Small intestine (tissue), 7 donors: ENCODE data around the gene ZFC3H1. TPM values are rescaled to one million over a fixed set of nuclear protein-coding genes. Genes with fewer than 3 reads are reported as not detected.

Experiments
- DNase-seq, 2 donors: peaks; one replicate each; pipeline versions ENCODE4 v3.0.0 to v3.0.0-alpha.2; 2013
- FAIRE-seq: peaks from 2 replicates; lab custom pipeline; 2012; peaks lifted over from hg19 to GRCh38; lab: Jason Lieb, UNC
- H3K27ac ChIP-seq, 3 donors: one replicate each; pipeline ENCODE4 v1.5.1; 2013; ENCODE audit warnings: low read length in 2 of 3, mild to moderate bottlenecking in 2 of 3, control low read depth in 1 of 3, inconsistent platforms in 1 of 3, low read depth in 1 of 3, moderate library complexity in 1 of 3
- H3K27me3 ChIP-seq, 3 donors: one replicate each; pipeline ENCODE4 v1.6.1; 2013; ENCODE audit warnings: low read length in 3 of 3, inconsistent platforms in 1 of 3; ENCODE audit not compliant: control insufficient read depth in 3 of 3, insufficient read depth in 3 of 3
- H3K36me3 ChIP-seq, 3 donors: one replicate each; pipeline ENCODE4 v1.6.1; 2013; ENCODE audit warnings: low read length in 3 of 3, inconsistent platforms in 1 of 3, low read depth in 1 of 3, mild to moderate bottlenecking in 1 of 3, moderate library complexity in 1 of 3; ENCODE audit not compliant: control insufficient read depth in 3 of 3, insufficient read depth in 2 of 3
- H3K4me1 ChIP-seq, 3 donors: one replicate each; pipeline ENCODE4 v1.6.1; 2013; ENCODE audit warnings: low read length in 2 of 3, inconsistent platforms in 1 of 3, low read depth in 1 of 3, mild to moderate bottlenecking in 1 of 3, moderate library complexity in 1 of 3; ENCODE audit not compliant: control insufficient read depth in 3 of 3, insufficient read depth in 2 of 3
- H3K4me3 ChIP-seq, 3 donors: one replicate each; pipeline ENCODE4 v1.5.1; 2013; ENCODE audit warnings: low read length in 3 of 3, control low read depth in 1 of 3, inconsistent platforms in 1 of 3, low read depth in 1 of 3, mild to moderate bottlenecking in 1 of 3, moderate library complexity in 1 of 3
- H3K9me3 ChIP-seq, 2 donors: one replicate each; pipeline ENCODE4 v1.6.1; 2013; ENCODE audit warnings: low read depth in 1 of 2, low read length in 1 of 2; ENCODE audit not compliant: control insufficient read depth in 2 of 2, insufficient read depth in 1 of 2
- WGBS, 3 donors: extraction: QIAGEN DNeasy Blood & Tissue Kit; methylation state at CpG; one replicate each; pipeline ENCODE4 v1.1.7; 2013; 5-methylcytosine and 5-hydroxymethylcytosine counted together
- polyA plus RNA-seq, 4 donors: library from polyadenylated mRNA; stranded (reverse) in 3 of 4; unstranded in 1 of 4; fragments of 200-250 nt in 3 of 4; fragments of 120-200 nt in 1 of 4; gene quantifications; one replicate each; pipeline versions ENCODE4 v1.2.1 to v1.2.3, GENCODE V29; 2013
- donor health status: healthy with polysubstance abuse.
- donor health status: control.
- donor health status: control.
- donor health status: Bipolar disorder and iron deficiency.
- donor health status: healthy.

Gene ZFC3H1
- polyA plus RNA-seq, 4 donors: 10.5 to 74.6 (median 11.3) TPM

DNA sequence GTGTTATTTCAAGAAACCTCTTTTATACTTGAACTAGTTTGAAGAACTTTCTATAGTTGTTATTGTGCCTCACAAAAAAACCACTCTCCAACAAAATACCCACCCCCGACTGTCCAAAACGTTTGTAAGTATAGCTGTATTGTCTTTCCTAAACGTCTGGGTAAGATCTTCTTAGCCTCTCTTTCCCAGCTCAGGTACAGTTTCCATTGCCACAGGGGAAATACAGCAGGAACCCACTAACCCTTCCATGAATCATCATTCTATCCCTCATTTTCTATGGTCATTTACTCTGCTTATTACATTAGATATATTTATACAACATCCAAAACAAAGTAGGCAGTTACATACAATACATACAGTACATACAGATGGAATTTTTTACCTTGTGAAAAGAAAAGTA lies 70.8 kb downstream of the ZFC3H1 start:
- DNase-seq (no peak), FAIRE-seq (no peak)
- Histone ChIP-seq H3K27me3 (peaks cover 0 to 5% (median 0%) of the 10 kb centered on the region in 3 donors), H3K9me3 (peaks cover 0 to 3% of the 10 kb centered on the region in 2 donors), H3K36me3 (no peaks in the 10 kb centered on the region), H3K4me1 (no peaks in the 10 kb centered on the region), H3K27ac (no peak overlapping the region), H3K4me3 (no peak overlapping the region)
- WGBS, 3 donors: 54 to 55% (median 54%) methylated on average over 3 of the region's 3 CpGs

DNA sequence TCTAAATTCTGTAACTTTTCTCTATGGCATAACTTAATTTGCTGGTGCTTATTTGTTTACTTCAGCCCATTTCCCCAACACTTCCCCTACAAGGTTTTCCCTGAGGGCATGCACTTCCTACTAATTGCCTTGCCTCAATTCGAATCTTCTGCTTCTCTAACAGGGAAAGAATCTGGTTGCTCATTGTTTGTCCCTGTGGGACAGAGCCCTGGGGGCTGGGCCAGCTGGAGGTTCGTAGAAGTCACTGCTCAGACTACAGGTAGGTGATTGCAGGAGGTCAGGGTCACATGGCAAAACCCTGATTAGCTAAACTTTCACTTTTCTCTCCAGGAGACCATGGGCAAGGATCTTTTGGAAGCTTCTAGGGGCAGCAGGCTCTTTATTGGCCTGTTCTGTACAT lies 72.0 kb downstream of the ZFC3H1 start:
- Histone ChIP-seq H3K4me3 (no peak overlapping the region), H3K27me3 (peaks cover 0 to 5% (median 0%) of the 10 kb centered on the region in 3 donors), H3K36me3 (no peaks in the 10 kb centered on the region), H3K27ac (no peak overlapping the region), H3K4me1 (no peaks in the 10 kb centered on the region), H3K9me3 (no peaks in the 10 kb centered on the region)
- no peak for FAIRE-seq
- WGBS, 3 donors: 39 to 53% (median 47%) methylated on average over 2 of the region's 2 CpGs
- no peak for DNase-seq

DNA sequence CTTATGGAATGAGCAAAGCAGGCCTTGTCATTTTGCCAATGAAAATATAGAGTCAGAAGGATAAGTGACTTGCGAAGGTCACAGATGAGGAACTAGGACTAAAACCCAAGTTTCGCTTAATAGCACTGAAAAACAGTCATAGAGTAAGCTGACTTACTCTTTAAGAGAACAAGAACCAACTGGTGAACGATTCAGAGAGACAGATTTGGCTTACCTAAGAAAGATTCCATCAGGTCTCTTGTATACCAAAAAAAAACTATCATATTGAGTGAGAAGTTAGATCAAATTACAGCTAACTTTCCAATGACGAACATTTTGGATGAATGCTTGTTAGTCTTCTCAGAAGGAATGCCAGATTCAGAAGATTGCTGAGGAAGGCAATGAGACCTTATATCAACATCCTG lies 74.2 kb downstream of the ZFC3H1 start:
- H3K36me3 ChIP-seq: peaks cover 0 to 1% (median 0%) of the 10 kb centered on the region in 3 donors
- H3K27ac ChIP-seq: no peak overlapping the region
- WGBS, 3 donors: 73 to 78% (median 74%) methylated on average over 4 of the region's 4 CpGs
- H3K4me3 ChIP-seq: no peak overlapping the region
- no peaks in the 10 kb centered on the region for H3K4me1 ChIP-seq
- FAIRE-seq (no peak), DNase-seq (no peak)
- H3K9me3 ChIP-seq: no peaks in the 10 kb centered on the region
- H3K27me3 ChIP-seq: peaks cover 0 to 5% (median 0%) of the 10 kb centered on the region in 3 donors

DNA sequence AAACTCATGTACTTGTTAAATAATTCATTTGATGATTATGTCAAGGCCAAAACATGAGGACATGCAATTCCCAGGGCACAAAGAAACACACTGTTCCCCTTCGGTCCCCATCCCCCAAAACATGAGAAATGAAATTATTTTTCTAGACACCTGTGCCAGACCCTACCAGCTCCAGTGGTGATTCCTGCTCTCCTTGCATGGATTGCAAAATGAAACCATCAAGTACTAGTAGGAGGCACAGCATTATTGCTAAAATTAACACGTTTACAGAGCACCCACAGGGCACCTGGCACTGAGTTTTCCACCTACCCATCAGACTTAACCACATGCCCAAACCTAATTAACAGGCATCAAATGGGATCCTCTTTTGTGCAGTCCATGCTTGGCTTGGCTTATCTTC lies 76.6 kb downstream of the ZFC3H1 start:
- FAIRE-seq (no peak), DNase-seq (no peak)
- peaks cover 0 to 10% (median 0%) of the 10 kb centered on the region in 3 donors for H3K36me3 ChIP-seq
- peaks cover 0 to 5% (median 0%) of the 10 kb centered on the region in 3 donors for H3K27me3 ChIP-seq
- no peak overlapping the region for H3K27ac ChIP-seq
- 61 to 83% (median 79%) methylated on average over 2 of the region's 2 CpGs for WGBS, 3 donors
- no peak overlapping the region for H3K4me3 ChIP-seq
- H3K9me3 ChIP-seq: no peaks in the 10 kb centered on the region
- H3K4me1 ChIP-seq: no peaks in the 10 kb centered on the region

DNA sequence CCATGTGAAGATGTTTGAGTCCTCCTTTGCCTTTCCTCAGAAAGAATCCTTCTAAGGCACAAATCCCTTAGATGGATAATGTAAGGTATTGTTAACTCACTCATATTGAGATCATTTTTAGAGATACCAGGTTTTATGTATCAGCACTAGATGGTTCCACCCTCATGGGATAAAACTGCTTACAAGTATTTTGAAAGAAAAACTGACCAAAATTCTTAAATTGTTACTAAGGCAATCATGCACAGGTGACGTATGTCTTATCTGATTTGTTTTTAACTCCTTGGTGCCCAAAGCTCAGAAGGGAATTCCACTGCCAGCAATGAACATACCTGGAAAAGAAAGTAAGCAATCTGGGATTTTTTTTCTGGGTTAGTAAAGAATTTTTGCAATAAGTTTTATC lies 78.4 kb downstream of the ZFC3H1 start:
- Histone ChIP-seq H3K27me3 (peaks cover 0 to 2% (median 0%) of the 10 kb centered on the region in 3 donors), H3K9me3 (no peaks in the 10 kb centered on the region), H3K4me1 (no peaks in the 10 kb centered on the region), H3K27ac (no peak overlapping the region), H3K4me3 (no peak overlapping the region), H3K36me3 (peaks cover 0 to 14% (median 0%) of the 10 kb centered on the region in 3 donors)
- no peak for DNase-seq
- 30 to 46% (median 31%) methylated on average over 1 of the region's 1 CpG for WGBS, 3 donors
- FAIRE-seq: no peak

DNA sequence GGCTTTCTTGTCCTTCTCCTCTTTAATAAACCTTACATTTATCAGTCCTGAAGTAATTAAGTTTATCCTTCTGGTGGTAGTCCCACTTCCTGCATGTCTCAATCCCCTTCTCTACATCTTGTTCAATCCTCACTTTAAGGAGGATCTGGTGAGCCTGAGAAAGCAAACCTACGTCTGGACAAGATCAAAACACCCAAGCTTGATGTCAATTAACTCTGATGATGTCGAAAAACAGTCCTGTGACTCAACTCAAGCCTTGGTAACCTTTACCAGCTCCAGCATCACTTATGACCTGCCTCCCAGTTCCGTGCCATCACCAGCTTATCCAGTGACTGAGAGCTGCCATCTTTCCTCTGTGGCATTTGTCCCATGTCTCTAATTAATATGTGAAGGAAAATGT lies 79.3 kb downstream of the ZFC3H1 start:
- WGBS, 3 donors: 81 to 87% (median 84%) methylated on average over 3 of the region's 3 CpGs
- FAIRE-seq (no peak), DNase-seq (no peak)
- Histone ChIP-seq H3K4me3 (no peak overlapping the region), H3K4me1 (no peaks in the 10 kb centered on the region), H3K27ac (no peak overlapping the region), H3K36me3 (peaks cover 0 to 14% (median 0%) of the 10 kb centered on the region in 3 donors), H3K9me3 (no peaks in the 10 kb centered on the region), H3K27me3 (no peaks in the 10 kb centered on the region)

DNA sequence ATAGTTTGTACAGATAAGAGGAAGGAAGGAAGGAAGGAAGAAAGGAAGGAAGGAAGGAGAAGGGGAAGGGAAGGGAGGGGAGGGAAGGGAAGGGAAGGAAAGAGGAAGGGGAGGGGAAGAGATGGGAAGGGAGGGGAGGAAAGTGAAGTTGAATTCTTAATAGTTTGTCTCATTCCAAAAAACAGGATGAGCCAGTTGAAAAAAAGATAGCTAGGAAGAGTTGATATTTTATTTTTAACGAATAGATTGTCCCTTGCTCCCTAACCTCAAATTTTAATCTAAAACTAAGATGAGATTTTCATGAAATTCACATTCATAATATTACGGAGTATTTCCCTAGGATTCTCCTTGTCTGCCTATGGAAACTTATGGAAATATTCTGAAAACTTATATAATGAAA lies 80.7 kb downstream of the ZFC3H1 start:
- H3K4me1 ChIP-seq: no peaks in the 10 kb centered on the region
- no peaks in the 10 kb centered on the region for H3K9me3 ChIP-seq
- H3K27ac ChIP-seq: no peak overlapping the region
- 87 to 95% (median 88%) methylated on average over 2 of the region's 2 CpGs for WGBS, 3 donors
- peaks cover 0 to 17% (median 0%) of the 10 kb centered on the region in 3 donors for H3K36me3 ChIP-seq
- no peaks in the 10 kb centered on the region for H3K27me3 ChIP-seq
- no peak for DNase-seq
- H3K4me3 ChIP-seq: no peak overlapping the region
- FAIRE-seq: no peak

DNA sequence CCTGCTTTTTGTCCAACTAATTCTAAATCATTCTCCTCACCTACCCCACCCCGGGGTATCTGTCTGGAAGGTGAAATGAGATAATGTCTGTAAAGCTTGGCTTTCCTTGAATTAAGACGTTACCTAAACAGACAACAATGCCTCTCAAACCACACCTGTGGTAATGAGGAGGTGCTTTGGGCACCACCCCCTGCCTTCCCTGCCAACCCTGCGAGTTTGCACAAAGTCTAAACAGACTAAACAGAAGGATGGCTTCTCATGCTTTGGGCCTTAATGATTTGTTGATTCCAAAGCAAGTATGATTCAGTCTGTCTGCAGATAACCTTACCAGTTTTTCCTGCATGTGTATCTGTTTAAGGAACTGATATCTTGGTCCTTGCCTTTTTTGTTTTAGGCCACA lies 82.4 kb downstream of the ZFC3H1 start:
- no peak overlapping the region for H3K27ac ChIP-seq
- H3K36me3 ChIP-seq: peaks cover 0 to 18% (median 0%) of the 10 kb centered on the region in 3 donors
- WGBS, 3 donors: 18 to 54% (median 25%) methylated on average over 3 of the region's 3 CpGs
- DNase-seq (peak in 1 of 2 donors; percentile 16), FAIRE-seq (no peak)
- no peaks in the 10 kb centered on the region for H3K4me1 ChIP-seq
- H3K27me3 ChIP-seq: no peaks in the 10 kb centered on the region
- H3K9me3 ChIP-seq: no peaks in the 10 kb centered on the region
- H3K4me3 ChIP-seq: no peak overlapping the region

DNA sequence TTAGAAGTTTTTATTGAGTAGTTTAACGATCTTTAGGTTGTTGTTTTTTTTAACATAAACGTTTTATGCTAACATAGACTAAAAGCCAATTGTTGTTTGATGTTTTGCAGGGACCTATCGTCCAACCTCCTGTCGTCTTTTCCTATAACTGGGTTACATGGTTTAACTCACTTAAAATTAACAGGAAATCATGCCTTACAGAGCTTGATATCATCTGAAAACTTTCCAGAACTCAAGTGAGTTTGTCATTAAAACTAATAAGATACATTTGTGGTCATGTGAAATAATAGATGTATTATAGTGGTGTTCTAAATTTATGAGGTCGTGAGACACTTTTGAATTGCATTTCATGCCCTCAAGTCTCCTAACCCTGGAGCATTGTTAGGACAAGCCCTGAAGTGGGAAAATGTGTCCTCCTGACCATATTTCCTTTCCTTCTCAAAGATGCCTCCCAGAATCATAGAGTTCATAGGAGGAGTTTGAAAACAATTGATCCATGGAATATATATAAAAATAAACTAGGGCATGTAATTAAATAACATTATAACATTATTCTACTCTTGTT lies 84.9 kb downstream of the ZFC3H1 start:
- 54 to 73% (median 65%) methylated on average over 5 of the region's 5 CpGs for WGBS, 3 donors
- peaks cover 0 to 13% (median 0%) of the 10 kb centered on the region in 3 donors for H3K36me3 ChIP-seq
- no peak overlapping the region for H3K27ac ChIP-seq
- H3K27me3 ChIP-seq: no peaks in the 10 kb centered on the region
- DNase-seq: no peak
- H3K9me3 ChIP-seq: no peaks in the 10 kb centered on the region
- FAIRE-seq: no peak
- no peak overlapping the region for H3K4me3 ChIP-seq
- no peaks in the 10 kb centered on the region for H3K4me1 ChIP-seq
